GM19452 (cell line): ENCODE results near the gene WDFY1.

Experiments used
- ATAC-seq: cut with Tn5 transposase; IDR thresholded peaks from one replicate; pipeline ENCODE4 v1.9.1; 2021; ENCODE audit not compliant: unreplicated experiment

WDFY1 gene

DNA sequence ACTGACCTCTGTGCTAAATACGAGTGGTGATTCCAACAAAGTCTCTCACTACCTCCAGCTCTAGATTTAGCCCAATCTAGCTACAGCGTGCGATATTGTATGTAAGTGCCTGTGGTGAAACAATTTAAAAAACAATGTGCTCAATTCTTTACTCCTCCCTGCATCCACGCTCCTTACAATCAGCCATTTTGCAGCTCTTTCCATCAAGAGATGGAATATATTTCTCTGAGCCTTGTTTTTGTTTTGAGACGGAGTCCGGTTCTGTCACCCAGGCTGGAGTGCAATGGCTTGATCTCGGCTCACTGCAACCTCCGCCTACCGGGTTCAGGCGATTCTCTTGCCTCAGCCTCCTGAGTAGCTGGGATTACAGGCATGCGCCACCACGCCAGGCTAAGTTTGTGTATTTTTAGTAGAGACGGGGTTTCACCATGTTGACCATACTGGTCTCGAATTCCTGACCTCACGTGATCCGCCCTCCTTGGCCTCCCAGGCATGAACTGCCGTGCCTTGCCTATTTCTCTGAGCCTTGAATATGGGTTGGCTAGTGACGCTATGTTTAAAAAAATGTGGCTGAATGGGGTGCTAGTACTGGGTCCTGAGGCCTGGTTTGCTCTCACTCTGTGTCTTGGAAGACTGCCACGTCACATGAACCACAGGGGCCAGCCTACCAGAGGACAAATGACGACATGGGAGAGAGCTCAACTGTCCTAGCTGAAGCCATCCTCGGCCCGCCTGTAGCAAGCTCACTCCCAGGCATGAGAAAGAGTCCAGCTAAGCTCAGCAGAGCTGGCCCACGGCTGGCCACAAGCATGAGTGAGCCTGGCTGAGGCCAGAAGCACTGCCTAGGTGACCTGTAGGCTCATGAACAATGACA is 14.8 kb downstream of the WDFY1 start:
- no peak for ATAC-seq

DNA sequence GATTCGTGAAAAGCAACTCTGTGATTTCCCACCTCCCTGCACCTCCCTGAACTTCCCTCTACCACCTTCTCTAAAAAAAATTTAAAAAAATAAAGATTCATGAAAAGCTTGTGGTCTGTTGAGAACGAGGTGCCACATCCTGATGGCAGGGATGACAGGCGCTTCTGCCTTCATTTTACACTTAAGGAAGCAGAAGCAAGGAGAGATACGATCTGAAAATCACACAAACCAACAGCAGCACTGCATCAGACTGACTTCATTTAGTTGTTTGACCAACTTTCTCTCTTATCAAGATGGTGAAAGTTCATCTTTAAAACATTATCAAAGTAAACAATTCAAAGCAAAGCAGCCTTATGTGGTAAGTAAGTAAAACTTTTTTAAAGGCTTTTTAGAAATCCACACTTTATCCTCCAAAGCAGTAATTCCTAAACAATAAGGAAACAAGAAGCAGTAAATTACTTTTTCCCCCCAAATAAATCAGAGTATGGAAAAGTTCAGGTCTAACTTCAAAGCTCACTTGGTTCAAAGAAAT is 15.5 kb downstream of the WDFY1 start:
- no peak for ATAC-seq

DNA sequence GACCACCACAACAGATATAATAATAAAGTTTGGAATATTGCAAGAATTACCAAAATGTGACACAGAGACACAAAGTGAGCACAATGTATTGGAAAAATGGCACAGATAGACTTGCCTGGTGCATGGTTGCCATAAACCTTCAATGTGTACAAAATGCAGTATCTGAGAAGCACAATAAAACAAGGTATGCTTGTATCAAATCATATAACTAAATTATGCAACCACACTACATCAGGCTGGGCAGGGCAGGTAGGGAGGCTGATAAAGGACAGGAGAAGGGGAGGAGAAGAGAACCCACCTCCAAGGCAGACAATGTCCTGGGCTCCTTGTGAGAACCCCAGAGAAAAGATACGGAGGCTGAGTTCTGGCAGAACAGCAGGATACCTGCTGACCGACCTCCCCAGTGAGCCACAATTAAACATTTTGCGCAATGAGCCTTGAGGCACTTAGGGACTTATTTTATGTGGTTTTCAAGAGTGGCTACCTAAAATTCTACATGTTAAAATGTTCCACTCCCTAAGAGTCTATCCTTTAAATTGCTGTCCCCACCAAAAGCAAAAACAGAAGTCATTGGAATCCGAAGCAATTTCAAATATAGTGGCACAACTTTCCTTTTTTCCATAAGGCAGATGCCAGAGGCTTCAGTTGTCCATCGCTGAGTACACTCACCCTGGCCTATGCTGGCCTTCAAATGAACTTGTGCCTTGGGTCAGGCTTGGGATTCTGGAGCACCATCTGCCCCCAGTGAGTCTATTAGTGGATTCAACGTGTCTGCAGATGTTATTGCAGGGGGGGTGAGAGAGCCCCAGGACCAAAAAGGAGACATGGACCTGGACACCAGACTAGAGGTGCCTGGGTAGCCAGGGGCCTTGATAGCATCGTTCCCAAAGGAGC is 16.8 kb downstream of the WDFY1 start:
- ATAC-seq = no peak

DNA sequence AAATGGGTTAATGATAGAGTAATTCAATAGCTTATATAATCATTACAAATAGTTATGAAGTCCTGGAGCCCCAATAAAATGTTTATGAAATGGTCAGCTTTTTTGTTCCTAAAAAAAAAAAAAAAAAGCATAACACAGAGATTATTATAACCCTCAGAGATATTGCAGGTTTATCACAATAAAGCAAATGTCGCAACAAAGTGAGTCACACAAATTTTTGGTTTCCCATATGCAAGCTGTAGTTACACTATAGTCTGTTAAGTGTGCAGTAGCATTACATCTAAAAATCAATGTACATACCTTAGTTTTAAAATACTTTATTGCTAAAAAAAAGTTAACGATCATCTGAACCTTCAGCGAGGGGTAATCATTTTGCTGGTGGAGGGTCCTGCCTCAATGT is 20.0 kb downstream of the WDFY1 start:
- no peak for ATAC-seq

DNA sequence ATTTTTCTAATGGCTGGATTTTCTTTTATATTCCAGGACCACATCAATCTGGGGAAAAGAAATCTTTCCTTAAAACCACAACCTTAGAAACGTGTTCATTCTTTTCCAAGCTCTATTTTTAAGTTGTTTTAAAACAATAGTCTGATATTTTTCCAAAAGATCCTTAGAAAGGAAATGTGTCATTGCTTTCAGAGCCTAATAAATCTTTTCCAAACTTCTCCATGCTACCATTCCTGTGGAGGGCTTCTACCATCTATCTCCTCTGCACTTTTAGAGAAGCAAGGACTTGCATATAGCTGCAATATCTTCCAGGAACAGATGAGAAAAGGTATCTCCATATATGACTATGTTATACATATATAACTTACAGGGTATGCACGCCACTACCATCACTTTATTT is 21.2 kb downstream of the WDFY1 start:
- no peak for ATAC-seq

DNA sequence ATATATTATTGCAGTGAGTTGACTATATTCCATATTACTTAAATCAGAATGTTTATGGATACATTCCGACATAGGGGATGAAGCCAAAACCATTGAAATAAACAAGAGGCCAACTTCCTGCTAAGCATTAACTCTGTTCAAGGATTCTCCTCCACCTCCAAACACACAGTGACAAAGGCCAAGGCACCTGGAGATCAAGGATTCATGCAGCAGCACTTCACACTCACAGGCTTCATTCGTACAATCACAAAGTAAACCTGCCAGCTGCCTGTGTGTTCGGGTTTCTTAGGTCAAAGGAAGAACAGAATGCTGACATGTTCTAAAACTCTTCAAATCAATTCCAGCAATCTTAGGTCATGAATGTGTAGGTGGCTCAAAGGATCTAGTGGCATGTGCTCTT is 22.8 kb downstream of the WDFY1 start:
- no peak for ATAC-seq

DNA sequence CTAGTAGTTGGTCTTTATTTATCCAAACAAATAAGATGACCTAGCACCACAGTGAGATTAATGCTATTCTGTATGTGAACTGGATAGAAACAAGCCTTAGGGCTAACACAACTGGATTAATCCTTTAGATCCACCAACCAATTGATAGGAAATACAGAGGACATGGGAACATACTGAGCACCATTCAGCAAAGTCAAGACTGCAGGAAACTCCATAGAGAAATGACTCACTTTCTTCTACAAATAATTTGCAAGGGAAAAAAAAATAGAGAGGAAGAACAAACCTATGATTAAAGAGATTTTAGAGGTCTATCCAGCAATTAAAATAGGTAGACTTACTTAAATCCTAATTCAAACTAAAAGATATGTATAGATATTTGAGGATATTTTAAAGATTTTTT is 23.9 kb downstream of the WDFY1 start:
- no peak for ATAC-seq

DNA sequence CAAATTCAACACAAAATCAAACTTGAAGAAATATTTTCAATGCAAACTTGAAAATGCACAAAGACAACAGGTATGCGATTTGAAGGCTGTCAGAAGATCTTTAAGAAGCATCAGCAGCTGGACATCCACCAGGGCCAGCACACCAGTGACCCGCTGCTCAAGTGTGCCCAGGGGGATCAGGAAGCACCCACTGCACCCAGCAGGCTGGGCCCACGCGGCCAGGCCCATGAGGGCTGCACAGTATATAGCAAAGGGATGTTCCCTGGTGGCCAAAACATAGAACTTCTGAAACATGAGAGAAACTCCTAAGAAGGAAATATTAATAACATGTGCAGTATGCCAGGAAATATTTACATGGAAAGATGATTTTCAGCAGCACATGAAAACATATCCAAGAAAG is 25.0 kb downstream of the WDFY1 start:
- no peak for ATAC-seq

DNA sequence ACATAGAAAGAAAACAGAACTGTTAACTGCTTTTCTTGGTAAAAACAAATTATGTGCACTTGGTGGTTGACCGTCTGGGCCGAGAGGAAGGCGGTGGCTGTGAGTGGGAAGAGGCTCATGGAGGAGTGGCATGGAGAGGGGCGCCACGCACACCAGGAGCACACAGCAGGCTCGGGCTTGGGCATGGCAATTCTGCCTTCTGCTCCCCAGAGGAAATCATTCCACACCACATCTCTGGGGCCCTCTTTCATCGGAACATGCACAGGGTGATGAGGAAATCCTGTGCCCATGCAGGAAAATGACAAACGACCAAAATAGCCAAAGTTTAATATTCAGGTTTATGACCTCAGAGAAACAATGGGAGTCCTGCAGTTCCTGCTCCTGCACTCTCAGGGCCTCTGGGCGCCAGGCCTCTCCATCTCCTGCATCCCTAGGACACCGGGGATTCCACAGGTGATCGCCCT is 26.4 kb downstream of the WDFY1 start:
- no peak for ATAC-seq

DNA sequence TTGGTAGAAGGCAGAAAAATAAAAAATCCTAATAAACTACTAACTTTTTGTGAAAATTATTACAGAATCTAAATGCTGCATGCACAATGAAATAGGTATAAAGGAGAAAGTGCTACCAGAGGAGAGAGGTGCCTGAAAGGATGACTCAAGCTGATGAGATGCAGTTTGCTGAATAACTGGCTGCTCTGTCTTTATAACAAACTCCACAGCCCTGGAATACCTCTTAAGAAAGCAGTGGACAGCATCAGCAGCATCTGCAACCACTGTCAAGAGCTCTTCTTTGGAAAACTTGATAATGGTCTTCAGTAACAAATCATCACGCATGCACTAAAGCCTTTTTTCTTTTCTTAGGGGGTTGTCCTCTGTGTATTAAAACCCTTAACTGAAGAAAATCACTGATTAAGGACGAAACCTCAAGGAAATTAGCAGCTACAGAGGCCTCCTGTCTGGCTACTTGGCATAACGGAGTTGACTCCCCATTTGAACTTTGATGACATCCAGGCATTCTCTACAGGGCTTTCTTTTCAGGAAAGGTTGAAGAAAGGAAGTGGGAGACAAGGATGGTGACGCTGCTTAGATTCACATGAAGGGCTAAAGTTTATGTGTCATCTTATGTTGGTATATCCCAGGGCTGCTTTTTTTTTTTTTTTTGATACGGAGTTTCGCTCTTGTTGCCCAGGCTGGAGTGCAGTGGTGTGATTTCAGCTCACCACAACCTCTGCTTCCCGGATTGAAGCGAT is 28.8 kb downstream of the WDFY1 start:
- ATAC-seq = no peak

DNA sequence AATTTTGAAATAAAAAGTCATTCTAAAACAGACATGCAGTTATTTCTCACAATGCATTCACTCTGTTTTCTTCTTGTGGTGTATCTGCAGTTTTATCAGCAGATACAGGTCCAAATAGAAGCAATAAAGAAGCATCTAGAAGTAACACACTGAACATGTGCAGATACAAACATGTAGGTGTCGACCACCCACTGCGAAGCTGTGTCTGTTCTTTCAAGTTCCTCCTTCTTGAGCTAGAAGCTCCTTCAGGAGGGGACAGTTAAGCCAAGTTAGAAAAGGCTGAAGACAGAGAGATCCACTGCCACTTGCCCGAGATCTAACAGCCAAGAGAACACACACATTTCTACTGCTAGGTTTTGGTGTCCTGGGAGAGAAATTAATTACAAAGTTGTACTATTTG is 30.1 kb downstream of the WDFY1 start:
- no peak for ATAC-seq

DNA sequence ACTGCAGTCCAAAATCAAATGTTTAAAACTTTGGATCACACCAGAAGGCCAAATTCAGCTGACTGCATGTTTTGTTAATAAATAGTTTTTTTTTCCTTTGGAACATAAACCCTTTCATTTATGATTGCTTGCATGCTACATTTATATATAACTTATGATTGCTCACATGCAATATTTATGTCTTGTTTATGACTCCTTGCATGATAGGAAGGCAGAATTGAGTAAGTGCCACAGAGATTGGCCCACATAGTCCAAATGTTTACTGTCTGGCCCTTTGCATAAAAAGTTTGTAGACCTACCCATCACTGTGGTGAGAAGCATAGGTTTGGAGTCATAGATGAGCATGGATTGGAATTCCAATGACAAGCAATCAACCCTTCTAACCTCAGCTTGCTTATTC is 30.8 kb downstream of the WDFY1 start:
- ATAC-seq = no peak

DNA sequence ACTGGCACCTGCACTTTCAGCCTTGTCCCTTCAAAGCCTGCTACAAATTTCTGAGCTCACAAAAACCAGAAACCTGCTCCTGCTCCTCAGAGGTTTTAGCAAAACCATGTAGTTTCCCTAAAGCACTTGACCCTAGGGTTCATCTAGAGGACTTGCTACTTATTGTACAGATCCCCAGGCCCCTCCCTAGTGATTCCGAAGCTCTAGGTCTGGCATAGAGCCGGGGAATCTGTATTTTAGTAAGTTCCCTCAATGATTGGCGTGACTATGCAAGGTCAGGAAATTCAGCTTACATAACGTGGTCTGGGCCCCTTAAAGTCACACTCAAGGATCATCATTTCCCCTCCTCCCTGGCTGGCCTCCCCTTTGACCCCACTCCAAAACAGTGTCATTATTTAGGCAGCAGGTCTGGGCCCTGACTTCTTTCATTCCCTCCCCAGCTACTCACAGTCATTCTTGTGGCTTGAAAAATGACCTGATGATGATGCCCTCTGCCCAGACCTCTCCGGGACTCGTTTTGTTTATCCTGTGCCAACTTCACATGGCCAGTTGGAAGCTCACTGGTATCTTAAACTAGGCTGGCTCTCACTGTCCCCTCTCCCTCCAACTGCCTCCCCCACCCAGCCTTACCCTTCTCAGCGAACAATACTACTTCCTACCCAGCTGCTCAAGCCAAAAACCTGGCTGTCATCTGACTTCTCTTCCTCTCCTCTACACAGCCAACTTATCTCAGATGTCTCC is 36.0 kb downstream of the WDFY1 start:
- ATAC-seq = no peak

DNA sequence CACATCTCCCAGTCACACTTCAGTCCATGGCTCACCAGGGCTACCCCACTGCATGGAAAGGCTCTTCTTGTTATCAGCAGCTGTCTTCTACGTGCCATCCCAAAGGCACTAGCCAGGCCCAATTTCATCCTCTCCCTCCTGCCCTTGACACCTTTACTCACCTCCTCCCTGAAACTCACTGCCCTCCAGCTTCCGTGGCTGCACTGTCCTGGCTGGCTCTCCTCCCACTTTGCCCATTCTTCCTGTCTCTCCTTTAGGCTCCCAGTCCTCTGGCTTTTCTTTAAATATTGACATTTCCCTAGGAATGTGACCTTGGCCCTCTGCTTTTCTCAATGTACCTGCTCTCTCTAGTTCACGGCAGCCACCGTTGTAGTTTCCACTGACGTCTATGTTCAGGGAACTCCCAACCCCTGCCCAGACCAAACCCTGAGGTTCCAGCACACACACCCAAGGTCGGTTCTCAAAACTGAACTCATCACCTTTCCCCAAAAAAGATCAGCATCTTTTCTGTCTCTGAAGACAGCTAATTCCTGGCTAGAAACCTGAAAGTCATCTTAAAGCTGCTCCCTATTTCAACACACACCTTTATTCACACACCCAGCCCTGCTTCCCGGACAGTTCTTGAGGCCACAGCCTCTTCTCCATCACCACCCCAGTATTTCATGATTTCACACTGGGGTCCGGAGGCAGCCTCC is 36.7 kb downstream of the WDFY1 start:
- no peak for ATAC-seq

DNA sequence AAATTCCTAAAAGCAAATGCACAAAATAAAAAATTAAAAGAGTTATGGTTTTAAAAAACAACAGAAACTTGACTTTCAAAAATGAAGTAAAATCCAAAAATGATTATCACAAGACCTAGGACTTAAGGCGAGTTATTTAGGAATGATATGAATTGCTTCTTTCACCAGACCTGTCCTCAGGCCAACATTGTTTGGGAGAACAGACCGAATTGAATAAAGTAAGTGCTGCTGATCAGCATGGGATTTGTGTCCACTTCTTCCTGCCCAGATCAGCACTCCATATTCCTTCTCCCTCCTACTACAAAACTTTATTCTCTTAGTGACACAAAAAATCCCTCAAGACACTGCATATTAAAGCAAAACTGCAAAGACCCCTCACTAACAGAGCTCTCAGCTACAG is 39.1 kb downstream of the WDFY1 start:
- ATAC-seq = no peak

DNA sequence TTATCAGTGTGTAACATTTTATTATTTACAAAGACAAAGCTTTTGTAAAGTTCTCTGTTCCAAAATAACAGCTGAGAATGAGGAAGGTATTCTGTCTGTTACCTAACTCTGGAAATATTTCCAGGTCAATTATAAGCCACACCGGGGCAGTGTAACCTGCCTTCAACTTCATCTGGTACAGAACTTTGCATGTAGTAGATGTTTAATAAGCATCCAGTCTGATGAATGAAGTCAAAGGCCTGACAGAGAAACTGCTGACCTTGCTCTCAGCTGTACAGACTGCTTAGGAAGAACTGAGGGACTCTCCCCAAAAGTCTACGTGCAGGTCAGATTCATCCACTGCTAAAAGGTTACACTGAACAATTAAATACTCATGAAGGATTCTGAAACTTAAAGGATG is 43.3 kb downstream of the WDFY1 start:
- no peak for ATAC-seq

DNA sequence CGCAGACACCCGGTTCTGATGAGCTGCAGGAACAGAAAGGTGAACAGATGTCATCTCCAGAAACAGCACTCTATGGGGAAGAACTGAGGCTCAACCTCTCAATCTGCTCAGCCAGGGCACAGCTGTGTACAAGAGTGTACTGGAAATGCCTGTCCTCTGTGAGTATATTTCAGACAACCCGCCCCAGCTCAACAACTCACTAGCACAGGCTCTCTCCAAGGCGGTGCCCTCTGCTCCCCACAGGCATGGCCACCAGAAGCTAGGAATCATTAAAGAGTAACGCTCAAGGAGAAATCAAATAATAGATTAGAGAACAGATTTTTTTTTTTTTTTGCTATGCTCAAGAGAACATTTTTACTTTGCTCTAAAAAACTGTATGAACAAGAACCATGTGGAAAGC is 43.8 kb downstream of the WDFY1 start:
- ATAC-seq = no peak

DNA sequence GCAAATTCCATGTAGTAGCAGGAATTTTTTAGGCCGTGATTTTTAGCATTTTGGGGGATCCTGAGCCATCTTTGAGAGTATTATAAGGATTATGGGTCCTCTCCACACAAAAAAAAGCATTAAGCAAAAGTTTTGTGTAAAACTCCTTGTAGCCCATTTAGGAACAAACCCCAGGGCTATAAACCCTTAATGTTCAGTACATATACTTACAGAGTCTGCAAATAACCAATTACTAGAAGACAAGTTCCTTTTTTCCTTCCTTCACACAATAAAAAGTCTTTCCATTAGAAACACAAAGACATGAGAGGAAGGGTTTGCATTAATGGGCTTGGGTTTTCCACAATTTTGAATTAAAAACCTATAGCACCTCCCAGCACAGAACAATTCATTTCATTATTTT is 44.6 kb downstream of the WDFY1 start:
- no peak for ATAC-seq

DNA sequence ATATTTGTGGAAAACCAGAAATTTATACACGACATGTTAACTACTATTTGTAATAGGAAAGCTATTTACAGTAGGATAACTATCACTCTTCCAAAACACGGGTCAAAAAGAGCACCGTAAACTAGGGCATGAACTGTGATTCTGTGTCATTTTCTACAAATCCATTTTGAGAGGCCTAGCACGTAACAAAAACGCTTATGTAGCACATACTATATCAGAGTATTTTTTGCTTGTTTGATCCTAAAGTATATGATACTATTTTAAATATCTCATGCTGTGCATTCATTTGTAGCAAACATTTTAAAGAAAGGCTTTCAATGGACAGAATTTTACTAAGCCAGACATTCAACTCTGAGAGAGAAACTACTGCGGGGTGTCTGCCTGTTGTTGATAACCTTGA is 45.1 kb downstream of the WDFY1 start:
- no peak for ATAC-seq
